SK-N-SH (cell line): ENCODE results near the gene MOCOS. TPM values are rescaled to one million over a fixed set of nuclear protein-coding genes. Genes with fewer than 3 reads are reported as not detected.

Experiments used
- CTCF ChIA-PET: fragments of 300-600, 350-600 bp; formaldehyde crosslinking; extraction: SDS; loops from one replicate; lab custom pipeline; 2021; lab: Yijun Ruan, JAX
- POLR2A ChIA-PET: fragments of 350-600 bp; sonication (Branson Sonifier 250); formaldehyde crosslinking; extraction: SDS; loops from one replicate; lab custom pipeline; 2020; ENCODE audit warnings: antibody characterized with exemption, inconsistent platforms; lab: Yijun Ruan, JAX
- DNase-seq: peaks from one replicate; pipeline ENCODE4 v3.0.0; 2012
- H2AFZ ChIP-seq: fragments of 200-600 bp; sonication (generic); 2 replicates; pipeline ENCODE4 v1.8.1; 2016; ENCODE audit warnings: antibody characterized with exemption, mild to moderate bottlenecking, low read depth
- H3F3A ChIP-seq: fragments of 200-600 bp; sonication (generic); replicated peaks from 2 replicates; pipeline ENCODE3; 2016; ENCODE audit warnings: antibody characterized with exemption, mild to moderate bottlenecking; ENCODE audit not compliant: insufficient read depth
- H3K27ac ChIP-seq, 2 experiments: fragments of 200-500 bp in 1 of 2; fragments of 200-600 bp in 1 of 2; sonication (Bioruptor generic) in 1 of 2; sonication (generic), shearing (Covaris generic) in 1 of 2; 2 replicates each; pipeline versions ENCODE4 v1.5.1 to v1.6.1; 2014 to 2016; ENCODE audit warnings: low read depth in 2 of 2, inconsistent platforms in 1 of 2, low read length in 1 of 2, mild to moderate bottlenecking in 1 of 2, mixed read lengths in 1 of 2
- H3K27me3 ChIP-seq: fragments of 200-600 bp; sonication (generic), shearing (Covaris generic); 2 replicates; pipeline ENCODE4 v1.6.1; 2016; ENCODE audit warnings: mixed run types; ENCODE audit not compliant: insufficient read depth
- H3K36me3 ChIP-seq, 2 experiments: fragments of 200-500 bp in 1 of 2; fragments of 200-600 bp in 1 of 2; sonication (Bioruptor generic) in 1 of 2; sonication (generic) in 1 of 2; replicated peaks in 1 of 2; 2 replicates each; pipeline versions ENCODE3 to v1.5.1; 2014 to 2016; ENCODE audit warnings: low read length in 1 of 2, mild to moderate bottlenecking in 1 of 2; ENCODE audit not compliant: insufficient read depth in 2 of 2, control insufficient read depth in 1 of 2
- H3K4me1 ChIP-seq, 2 experiments: fragments of 200-500 bp in 1 of 2; fragments of 200-600 bp in 1 of 2; sonication (Bioruptor generic) in 1 of 2; sonication (generic), shearing (Covaris generic) in 1 of 2; 2 replicates each; pipeline versions ENCODE4 v1.5.1 to v1.6.1; 2014 to 2016; ENCODE audit warnings: low read depth in 1 of 2, low read length in 1 of 2, mixed run types in 1 of 2; ENCODE audit not compliant: insufficient read depth in 2 of 2, control insufficient read depth in 1 of 2
- H3K4me2 ChIP-seq: fragments of 200-600 bp; sonication (generic), shearing (Covaris generic); 2 replicates; pipeline ENCODE4 v1.6.1; 2017; ENCODE audit warnings: mixed run types
- H3K4me3 ChIP-seq, 2 experiments: fragments of 200-500 bp in 1 of 2; fragments of 200-600 bp in 1 of 2; sonication (Bioruptor generic) in 1 of 2; sonication (generic), shearing (Covaris generic) in 1 of 2; 2 replicates each; pipeline versions ENCODE4 v1.5.1 to v1.8.1; 2014 to 2016; ENCODE audit warnings: low read depth in 2 of 2, inconsistent platforms in 1 of 2, low read length in 1 of 2, mild to moderate bottlenecking in 1 of 2, mixed read lengths in 1 of 2, moderate library complexity in 1 of 2
- H3K79me2 ChIP-seq: fragments of 200-600 bp; sonication (generic); 2 replicates; pipeline ENCODE4 v1.8.1; 2017; ENCODE audit warnings: mild to moderate bottlenecking; ENCODE audit not compliant: insufficient read depth
- H3K9ac ChIP-seq: fragments of 200-600 bp; sonication (generic); 2 replicates; pipeline ENCODE4 v1.6.1; 2017; ENCODE audit warnings: mixed run types
- H3K9me2 ChIP-seq: fragments of 200-600 bp; sonication (generic); 2 replicates; pipeline ENCODE4 v1.6.1; 2017; ENCODE audit warnings: mixed run types
- H3K9me3 ChIP-seq: fragments of 200-600 bp; sonication (generic); 2 replicates; pipeline ENCODE4 v1.6.1; 2017; ENCODE audit warnings: mixed run types, mild to moderate bottlenecking, moderate library complexity
- H4K20me1 ChIP-seq: fragments of 200-600 bp; sonication (generic); 2 replicates; pipeline ENCODE4 v1.6.1; 2017; ENCODE audit warnings: mild to moderate bottlenecking, mixed run types; ENCODE audit not compliant: insufficient read depth
- ELF1 ChIP-seq: IDR thresholded peaks from 2 replicates; pipeline ENCODE4 v1.4.0; 2012
- EP300 ChIP-seq, 2 experiments: IDR thresholded peaks; 2 replicates each; pipeline versions ENCODE4 v1.4.0 to v1.6.1; 2012; ENCODE audit warnings: borderline replicate concordance in 1 of 2, low read depth in 1 of 2, low read length in 1 of 2
- FOSL2 ChIP-seq: IDR thresholded peaks from 2 replicates; pipeline ENCODE4 v1.4.0; 2012; ENCODE audit warnings: low read depth, mild to moderate bottlenecking, moderate library complexity, borderline replicate concordance
- FOXJ3 ChIP-seq: sonication (generic); formaldehyde crosslinking; IDR thresholded peaks from 2 replicates; pipeline ENCODE4 v1.5.1; 2020; ENCODE audit warnings: mild to moderate bottlenecking, missing genetic modification reagents
- FOXM1 ChIP-seq: IDR thresholded peaks from 2 replicates; pipeline ENCODE4 v1.4.0; 2012; ENCODE audit warnings: low read depth, mild to moderate bottlenecking
- GABPA ChIP-seq: IDR thresholded peaks from 2 replicates; pipeline ENCODE4 v1.4.0; 2012; ENCODE audit warnings: low read depth, mild to moderate bottlenecking
- GATA2 ChIP-seq: sonication (generic); formaldehyde crosslinking; IDR thresholded peaks from 2 replicates; pipeline ENCODE4 v1.5.0; 2020; ENCODE audit warnings: mild to moderate bottlenecking, missing genetic modification reagents
- JUND ChIP-seq: IDR thresholded peaks from 2 replicates; pipeline ENCODE4 v1.4.0; 2012
- MEF2A ChIP-seq: IDR thresholded peaks from 2 replicates; pipeline ENCODE4 v1.4.0; 2012; ENCODE audit warnings: low read depth, borderline replicate concordance
- MXI1 ChIP-seq: IDR thresholded peaks from 2 replicates; pipeline ENCODE4 v1.6.1; 2012; ENCODE audit warnings: mild to moderate bottlenecking, low read depth, low read length, improper control_type of control experiment
- NFIC ChIP-seq: IDR thresholded peaks from 2 replicates; pipeline ENCODE4 v1.4.0; 2012; ENCODE audit warnings: borderline replicate concordance
- NRF1 ChIP-seq: IDR thresholded peaks from 2 replicates; pipeline ENCODE4 v1.6.1; 2012; ENCODE audit warnings: low read depth, mild to moderate bottlenecking, low read length
- RFX5 ChIP-seq: IDR thresholded peaks from 2 replicates; pipeline ENCODE4 v1.6.1; 2012; ENCODE audit warnings: mild to moderate bottlenecking, improper control_type of control experiment, low read length
- SMC3 ChIP-seq: IDR thresholded peaks from 2 replicates; pipeline ENCODE4 v1.6.1; 2012; ENCODE audit warnings: low read depth, low read length, improper control_type of control experiment
- TAF1 ChIP-seq: IDR thresholded peaks from 2 replicates; pipeline ENCODE4 v1.6.1; 2012; ENCODE audit warnings: low read depth, mild to moderate bottlenecking, low read length, moderate library complexity, borderline replicate concordance
- YY1 ChIP-seq: IDR thresholded peaks from 2 replicates; pipeline ENCODE4 v1.4.0; 2012; ENCODE audit warnings: low read depth, mild to moderate bottlenecking
- WGBS: methylation state at CpG from one replicate; pipeline ENCODE4 v1.1.6; 2017; ENCODE audit warnings: low lambda C conversion rate; 5-methylcytosine and 5-hydroxymethylcytosine counted together
- polyA plus RNA-seq, 3 experiments: library from polyadenylated mRNA; depleted of rRNA; stranded (reverse); fragments of >200 nt; gene quantifications; 2 replicates each; pipeline ENCODE4 v1.2.3, GENCODE V29; 2012
- TF ChIP-seq, protein P1 (sequence below): IDR thresholded peaks from 2 replicates; pipeline ENCODE4; 2012
- TF ChIP-seq, protein P2 (sequence below): fragments of 200-600 bp; sonication (generic); IDR thresholded peaks from 2 replicates; pipeline ENCODE4 v1.6.1; 2017; ENCODE audit warnings: antibody characterized with exemption, mild to moderate bottlenecking, moderate library complexity

MOCOS gene
- polyA plus RNA-seq, 1 of the 3 experiments (the other 2 are of a cell fraction): 1.2 TPM

DNA sequence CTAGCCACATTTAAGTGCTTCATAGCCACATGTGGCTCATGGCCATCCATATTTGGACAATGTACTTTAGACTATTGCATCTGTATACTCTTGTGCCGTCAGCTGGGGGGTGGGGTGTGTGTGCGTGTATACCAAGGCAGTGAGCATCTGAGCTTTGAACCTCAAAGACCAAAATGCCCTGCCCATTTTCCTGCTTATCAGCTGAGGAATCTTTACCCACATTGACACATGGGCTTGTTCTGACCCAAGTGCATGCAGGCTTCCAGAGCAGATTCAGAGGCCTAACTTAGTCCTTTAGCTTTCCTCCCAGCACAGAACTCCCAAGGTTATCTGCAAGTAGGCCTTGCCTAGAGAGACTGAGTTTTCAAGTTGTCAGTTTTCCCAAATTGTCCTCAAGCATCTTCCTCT lies 11.1 kb upstream of the MOCOS start:
- no peaks in the 10 kb centered on the region for H3K27me3 ChIP-seq
- no peaks in the 10 kb centered on the region for H3K79me2 ChIP-seq
- H3K4me1 ChIP-seq: peaks cover 0 to 6% of the 10 kb centered on the region in 2 experiments; a peak in 1 of 4 replicates
- H3K4me2 ChIP-seq: no peak overlapping the region
- no peak overlapping the region for H2AFZ ChIP-seq
- CTCF ChIA-PET: interaction anchor here (1.8 kb wide), 1 partner anchor 11 kb away, joined by 4 read pairs; no protein-coding TSS in a partner anchor
- peaks cover 10% of the 10 kb centered on the region for H3F3A ChIP-seq
- 93% methylated on average over 2 of the region's 2 CpGs for WGBS
- TF ChIP-seq ELF1 (no peak), TAF1 (no peak), EP300 (IDR thresholded peaks at IDR 0.05; ENCODE audit: borderline replicate concordance in 1 of 2, low read depth in 1 of 2, low read length in 1 of 2) (no peak), MXI1 (no peak)
- H3K27ac ChIP-seq: no peak overlapping the region
- H3K9me3 ChIP-seq: no peaks in the 10 kb centered on the region
- peaks cover 50 to 61% of the 10 kb centered on the region in 2 experiments for H3K36me3 ChIP-seq
- no peaks in the 10 kb centered on the region for H4K20me1 ChIP-seq
- POLR2A ChIA-PET: no interaction called here
- DNase-seq: no peak
- no peak overlapping the region for H3K9ac ChIP-seq
- no peaks in the 10 kb centered on the region for H3K9me2 ChIP-seq
- H3K4me3 ChIP-seq: no peak overlapping the region

DNA sequence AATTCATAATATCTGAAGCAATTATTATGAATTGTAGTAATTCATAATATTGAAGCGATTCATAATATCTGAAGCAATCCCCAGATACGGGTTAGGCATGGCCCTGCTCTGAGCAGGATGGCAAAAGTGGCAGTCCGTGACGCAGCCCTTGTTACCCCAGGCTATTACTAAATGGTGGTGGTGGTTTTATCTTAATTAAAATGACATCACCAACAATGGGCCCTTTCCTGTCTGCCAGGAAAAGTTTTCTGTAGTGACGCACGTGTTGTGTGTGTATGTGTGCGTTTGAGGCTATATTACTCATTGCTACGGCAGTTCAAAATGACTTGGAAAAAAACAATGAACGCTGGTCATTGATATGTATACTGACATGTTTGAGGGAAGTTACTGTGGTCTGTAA lies 10.6 kb upstream of the MOCOS start:
- 93% methylated on average over 9 of the region's 9 CpGs for WGBS
- peaks cover 10% of the 10 kb centered on the region for H3F3A ChIP-seq
- H3K4me2 ChIP-seq: no peak overlapping the region
- no peaks in the 10 kb centered on the region for H3K27me3 ChIP-seq
- ChIA-PET CTCF (interaction anchor here (1.8 kb wide), 1 partner anchor 12 kb away, joined by 4 read pairs; no protein-coding TSS in a partner anchor), POLR2A (no interaction called here)
- TF ChIP-seq EP300 (IDR thresholded peaks at IDR 0.05; ENCODE audit: borderline replicate concordance in 1 of 2, low read depth in 1 of 2, low read length in 1 of 2) (no peak), SMC3 (no peak), RFX5 (no peak)
- TF ChIP-seq, protein P1, sequence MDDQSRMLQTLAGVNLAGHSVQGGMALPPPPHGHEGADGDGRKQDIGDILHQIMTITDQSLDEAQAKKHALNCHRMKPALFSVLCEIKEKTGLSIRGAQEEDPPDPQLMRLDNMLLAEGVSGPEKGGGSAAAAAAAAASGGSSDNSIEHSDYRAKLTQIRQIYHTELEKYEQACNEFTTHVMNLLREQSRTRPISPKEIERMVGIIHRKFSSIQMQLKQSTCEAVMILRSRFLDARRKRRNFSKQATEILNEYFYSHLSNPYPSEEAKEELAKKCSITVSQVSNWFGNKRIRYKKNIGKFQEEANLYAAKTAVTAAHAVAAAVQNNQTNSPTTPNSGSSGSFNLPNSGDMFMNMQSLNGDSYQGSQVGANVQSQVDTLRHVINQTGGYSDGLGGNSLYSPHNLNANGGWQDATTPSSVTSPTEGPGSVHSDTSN: no peak
- peaks cover 0 to 6% of the 10 kb centered on the region in 2 experiments; a peak in 1 of 4 replicates for H3K4me1 ChIP-seq
- H3K9me3 ChIP-seq: no peaks in the 10 kb centered on the region
- H3K9ac ChIP-seq: no peak overlapping the region
- H3K79me2 ChIP-seq: no peaks in the 10 kb centered on the region
- H4K20me1 ChIP-seq: no peaks in the 10 kb centered on the region
- H3K36me3 ChIP-seq: peaks cover 47 to 58% of the 10 kb centered on the region in 2 experiments
- H3K4me3 ChIP-seq: no peak overlapping the region
- no peaks in the 10 kb centered on the region for H3K9me2 ChIP-seq
- H2AFZ ChIP-seq: no peak overlapping the region
- no peak overlapping the region for H3K27ac ChIP-seq
- DNase-seq: no peak

DNA sequence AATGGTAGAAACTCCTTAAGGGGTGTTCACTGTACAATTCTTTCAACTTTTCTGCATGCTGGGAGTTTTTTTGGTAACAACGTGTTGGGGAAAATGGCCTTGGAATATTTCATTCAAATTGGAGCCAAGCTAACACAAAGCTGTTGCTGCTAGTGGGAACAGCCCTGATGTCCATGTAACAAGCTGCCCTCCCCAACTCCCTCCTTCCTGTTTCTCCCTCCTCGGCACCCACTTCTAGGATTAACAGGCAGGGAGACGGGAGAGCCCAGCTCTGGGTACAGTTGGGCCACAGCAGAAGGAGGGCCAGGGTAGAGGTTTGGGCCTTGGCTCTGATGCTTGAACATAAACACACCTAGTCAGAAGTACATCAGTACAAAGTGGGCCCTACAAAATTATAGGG lies 9.4 kb upstream of the MOCOS start:
- H3K27ac ChIP-seq: no peak overlapping the region
- POLR2A ChIA-PET: no interaction called here

More for the DNA sequence above, 9.4 kb upstream of the MOCOS start:
- DNase-seq: no peak
- Histone ChIP-seq H3K4me2 (no peak overlapping the region), H3K79me2 (no peaks in the 10 kb centered on the region), H3K9ac (no peak overlapping the region), H4K20me1 (no peaks in the 10 kb centered on the region), H3K4me1 (peaks cover 0 to 6% of the 10 kb centered on the region in 2 experiments; a peak in 1 of 4 replicates), H3F3A (peaks cover 10% of the 10 kb centered on the region), H3K9me2 (no peaks in the 10 kb centered on the region), H2AFZ (no peak overlapping the region), H3K9me3 (no peaks in the 10 kb centered on the region), H3K27me3 (no peaks in the 10 kb centered on the region), H3K36me3 (peaks cover 41 to 50% of the 10 kb centered on the region in 2 experiments), H3K4me3 (no peak overlapping the region)
- TF ChIP-seq RFX5 (no peak), NRF1 (no peak), FOXJ3 (CRISPR knock-in tag) (no peak), NFIC (no peak), FOSL2 (no peak), EP300 (IDR thresholded peaks at IDR 0.05; ENCODE audit: borderline replicate concordance in 1 of 2, low read depth in 1 of 2, low read length in 1 of 2) (no peak), FOXM1 (no peak), YY1 (no peak), GATA2 (CRISPR knock-in tag) (no peak), GABPA (no peak), MEF2A (no peak), JUND (no peak)
- TF ChIP-seq, protein P2, sequence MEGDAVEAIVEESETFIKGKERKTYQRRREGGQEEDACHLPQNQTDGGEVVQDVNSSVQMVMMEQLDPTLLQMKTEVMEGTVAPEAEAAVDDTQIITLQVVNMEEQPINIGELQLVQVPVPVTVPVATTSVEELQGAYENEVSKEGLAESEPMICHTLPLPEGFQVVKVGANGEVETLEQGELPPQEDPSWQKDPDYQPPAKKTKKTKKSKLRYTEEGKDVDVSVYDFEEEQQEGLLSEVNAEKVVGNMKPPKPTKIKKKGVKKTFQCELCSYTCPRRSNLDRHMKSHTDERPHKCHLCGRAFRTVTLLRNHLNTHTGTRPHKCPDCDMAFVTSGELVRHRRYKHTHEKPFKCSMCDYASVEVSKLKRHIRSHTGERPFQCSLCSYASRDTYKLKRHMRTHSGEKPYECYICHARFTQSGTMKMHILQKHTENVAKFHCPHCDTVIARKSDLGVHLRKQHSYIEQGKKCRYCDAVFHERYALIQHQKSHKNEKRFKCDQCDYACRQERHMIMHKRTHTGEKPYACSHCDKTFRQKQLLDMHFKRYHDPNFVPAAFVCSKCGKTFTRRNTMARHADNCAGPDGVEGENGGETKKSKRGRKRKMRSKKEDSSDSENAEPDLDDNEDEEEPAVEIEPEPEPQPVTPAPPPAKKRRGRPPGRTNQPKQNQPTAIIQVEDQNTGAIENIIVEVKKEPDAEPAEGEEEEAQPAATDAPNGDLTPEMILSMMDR: no peak
- TF ChIP-seq, protein P1: no peak
- CTCF ChIA-PET: no interaction called here
- WGBS: 98% methylated on average over 3 of the region's 3 CpGs
